ENCODE results near the gene ZNF366. TPM values are rescaled to one million over a fixed set of nuclear protein-coding genes. Genes with fewer than 3 reads are reported as not detected.

Gene ZNF366
- polyA plus RNA-seq, 3 donors = 0.05 to 1.2 (median 0.76) TPM

DNA sequence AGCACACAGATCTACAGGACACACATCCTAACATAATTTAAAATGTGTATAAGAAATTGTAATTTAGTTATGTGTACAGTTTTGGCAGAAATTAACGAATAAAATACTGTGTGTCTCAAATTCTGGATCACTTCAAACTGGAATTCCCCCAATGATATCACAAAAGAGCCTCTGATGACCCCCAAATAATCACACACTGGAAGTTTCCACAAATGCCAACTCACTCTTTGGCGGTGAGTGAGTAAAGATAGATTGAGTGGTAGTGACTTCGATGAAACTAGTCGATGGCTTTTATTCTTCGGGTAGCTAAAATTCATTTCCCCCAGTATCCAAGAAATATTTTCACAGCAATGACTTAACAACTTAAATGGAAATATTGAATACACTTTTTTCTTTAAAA is 2.2 kb downstream of the ZNF366 start:
- no peak overlapping the region for H3K9ac ChIP-seq (ENCODE audit: insufficient read depth, low read length, poor library complexity, severe bottlenecking)
- H3K4me3 Mint-ChIP-seq = no peak overlapping the region
- H3K4me3 ChIP-seq (replicated peaks in 1 of 3; ENCODE audit: low read depth in 2 of 3, low read length in 3 of 3) = peak overlapping the region in 1 of 3 experiments; percentile 67
- no peaks in the 10 kb centered on the region for H4K20me1 ChIP-seq (ENCODE audit: insufficient read depth, low read length)
- no CpG with 5 or more reads among the region's 5 CpGs for WGBS (ENCODE audit: insufficient coverage)
- no peaks in the 10 kb centered on the region for H3K36me3 Mint-ChIP-seq
- no peaks in the 10 kb centered on the region for H3K79me2 ChIP-seq (ENCODE audit: insufficient read depth, low read length)
- TF ChIP-seq, protein P1, sequence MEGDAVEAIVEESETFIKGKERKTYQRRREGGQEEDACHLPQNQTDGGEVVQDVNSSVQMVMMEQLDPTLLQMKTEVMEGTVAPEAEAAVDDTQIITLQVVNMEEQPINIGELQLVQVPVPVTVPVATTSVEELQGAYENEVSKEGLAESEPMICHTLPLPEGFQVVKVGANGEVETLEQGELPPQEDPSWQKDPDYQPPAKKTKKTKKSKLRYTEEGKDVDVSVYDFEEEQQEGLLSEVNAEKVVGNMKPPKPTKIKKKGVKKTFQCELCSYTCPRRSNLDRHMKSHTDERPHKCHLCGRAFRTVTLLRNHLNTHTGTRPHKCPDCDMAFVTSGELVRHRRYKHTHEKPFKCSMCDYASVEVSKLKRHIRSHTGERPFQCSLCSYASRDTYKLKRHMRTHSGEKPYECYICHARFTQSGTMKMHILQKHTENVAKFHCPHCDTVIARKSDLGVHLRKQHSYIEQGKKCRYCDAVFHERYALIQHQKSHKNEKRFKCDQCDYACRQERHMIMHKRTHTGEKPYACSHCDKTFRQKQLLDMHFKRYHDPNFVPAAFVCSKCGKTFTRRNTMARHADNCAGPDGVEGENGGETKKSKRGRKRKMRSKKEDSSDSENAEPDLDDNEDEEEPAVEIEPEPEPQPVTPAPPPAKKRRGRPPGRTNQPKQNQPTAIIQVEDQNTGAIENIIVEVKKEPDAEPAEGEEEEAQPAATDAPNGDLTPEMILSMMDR (IDR thresholded peaks at IDR 0.05) = no peak
- no peaks in the 10 kb centered on the region for H3K9me3 ChIP-seq (replicated peaks in 1 of 2; ENCODE audit: control insufficient read depth in 1 of 2, insufficient read depth in 1 of 2, low read length in 2 of 2)
- no peak overlapping the region for H2AFZ ChIP-seq (ENCODE audit: insufficient read depth, low read depth, low read length, poor library complexity, severe bottlenecking)
- H3K36me3 ChIP-seq (replicated peaks in 1 of 2; ENCODE audit: control insufficient read depth in 1 of 2, insufficient read depth in 2 of 2, low read length in 2 of 2) = no peaks in the 10 kb centered on the region
- no peaks in the 10 kb centered on the region for H3K27me3 ChIP-seq (ENCODE audit: control insufficient read depth in 2 of 2, insufficient read depth in 2 of 2, low read length in 2 of 2)
- peak overlapping the region in 1 of 2 donors; percentile 71 for H3K27ac ChIP-seq (ENCODE audit: low read depth in 1 of 2, low read length in 2 of 2)
- intact Hi-C loops (cut with micrococcal nuclease) = loop anchor here in 1 of 2 donors (5.0 kb wide), 1 partner anchor 133 kb away; no protein-coding TSS in a partner anchor
- peaks cover 52 to 57% of the 10 kb centered on the region in 2 donors for H3K4me1 ChIP-seq (ENCODE audit: control insufficient read depth in 1 of 2, insufficient read depth in 2 of 2, low read length in 2 of 2)
- peaks cover 0 to 1% (median 0%) of the 10 kb centered on the region in 3 donors for H3K27me3 Mint-ChIP-seq (ENCODE audit: low read depth in 3 of 3)
- H3K4me1 Mint-ChIP-seq = peaks cover 58% of the 10 kb centered on the region
- H3K27ac Mint-ChIP-seq = peak overlapping the region in 3 of 7 donors; percentile 9 to 86 (median 73)
- H3K9me3 Mint-ChIP-seq = no peaks in the 10 kb centered on the region
- peak overlapping the region; percentile 74 for H3K4me2 ChIP-seq (replicated peaks; ENCODE audit: extremely low read depth, low read length, poor library complexity, severe bottlenecking)
- peak in 1 of 3 donors; percentile 32 for DNase-seq

DNA sequence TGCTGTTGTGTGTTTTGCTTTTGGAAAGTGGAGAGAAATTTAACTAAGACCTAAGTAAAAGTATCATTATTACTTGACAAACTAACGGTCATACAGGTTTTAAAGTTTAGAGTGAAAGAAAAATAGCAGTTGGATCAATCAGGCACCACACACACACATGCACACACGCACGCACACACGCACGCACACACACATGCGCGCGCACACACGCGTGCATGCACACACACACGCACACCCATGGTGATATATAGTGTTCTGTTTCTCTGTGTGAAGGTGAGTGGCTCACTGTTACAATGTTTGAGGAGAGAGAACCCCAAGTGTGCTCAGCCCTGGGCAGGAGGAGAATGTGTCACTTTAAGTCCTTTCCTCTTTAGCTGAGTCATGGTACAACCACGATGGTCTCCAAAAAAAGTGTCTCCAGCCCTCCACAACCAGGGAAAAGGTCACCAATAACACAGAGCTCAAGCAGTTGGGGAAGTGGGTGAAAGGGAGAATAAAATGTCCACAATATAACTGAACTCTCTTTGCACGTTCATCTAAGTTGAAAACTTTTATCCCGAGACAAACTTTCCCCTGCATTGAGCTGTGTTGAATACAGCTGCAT is 3.2 kb downstream of the ZNF366 start:
- Mint-ChIP-seq H3K36me3 (peaks cover 0 to 5% of the 10 kb centered on the region in 2 donors), H3K27ac (peak overlapping the region in 4 of 7 donors; percentile 16 to 87 (median 66)), H3K4me1 (peaks cover 55% of the 10 kb centered on the region), H3K9me3 (no peaks in the 10 kb centered on the region), H3K4me3 (peak overlapping the region in 1 of 2 donors; percentile 86), H3K27me3 (ENCODE audit: low read depth in 3 of 3) (peaks cover 0 to 4% (median 0%) of the 10 kb centered on the region in 3 donors)
- H4K20me1 ChIP-seq (ENCODE audit: insufficient read depth, low read length) = no peaks in the 10 kb centered on the region
- H3K4me1 ChIP-seq (ENCODE audit: control insufficient read depth in 1 of 2, insufficient read depth in 2 of 2, low read length in 2 of 2) = peaks cover 52 to 56% of the 10 kb centered on the region in 2 donors
- peak overlapping the region in 1 of 2 donors; percentile 26 for H3K27ac ChIP-seq (ENCODE audit: low read depth in 1 of 2, low read length in 2 of 2)
- WGBS (ENCODE audit: insufficient coverage) = no CpG with 5 or more reads among the region's 14 CpGs
- no peaks in the 10 kb centered on the region for H3K9me3 ChIP-seq (replicated peaks in 1 of 2; ENCODE audit: control insufficient read depth in 1 of 2, insufficient read depth in 1 of 2, low read length in 2 of 2)
- H3K36me3 ChIP-seq (replicated peaks in 1 of 2; ENCODE audit: control insufficient read depth in 1 of 2, insufficient read depth in 2 of 2, low read length in 2 of 2) = no peaks in the 10 kb centered on the region
- H3K4me2 ChIP-seq (replicated peaks; ENCODE audit: extremely low read depth, low read length, poor library complexity, severe bottlenecking) = peak overlapping the region; percentile 69
- TF ChIP-seq, protein P1 (IDR thresholded peaks at IDR 0.05) = no peak
- no peak overlapping the region for H3K9ac ChIP-seq (ENCODE audit: insufficient read depth, low read length, poor library complexity, severe bottlenecking)
- no peaks in the 10 kb centered on the region for H3K27me3 ChIP-seq (ENCODE audit: control insufficient read depth in 2 of 2, insufficient read depth in 2 of 2, low read length in 2 of 2)
- intact Hi-C loops (cut with micrococcal nuclease) = no loop called here
- H3K4me3 ChIP-seq (replicated peaks in 1 of 3; ENCODE audit: low read depth in 2 of 3, low read length in 3 of 3) = peak overlapping the region in 1 of 3 experiments; percentile 59
- no peaks in the 10 kb centered on the region for H3K79me2 ChIP-seq (ENCODE audit: insufficient read depth, low read length)
- DNase-seq = peak in 1 of 3 donors; percentile 40
- H2AFZ ChIP-seq (ENCODE audit: insufficient read depth, low read depth, low read length, poor library complexity, severe bottlenecking) = no peak overlapping the region

Data from CD14-positive monocyte (primary cell).